Measurements from ENCODE around the gene PPP1R1B. TPM values are rescaled to one million over a fixed set of nuclear protein-coding genes. Genes with fewer than 3 reads are reported as not detected.

The PPP1R1B gene
- polyA plus RNA-seq, 3 donors, result 8.7 to 183 (median 40.4) TPM

- WGBS, 3 donors, result 4 to 6% (median 5%) methylated on average over 40 to 71 of the region's 72 CpGs
- no peak overlapping the region for H3K27ac ChIP-seq (ENCODE audit: low read depth, low read length)
Measured at GRCh38 chr17:39627047-39627711, 427 bp downstream of the PPP1R1B start.

DNA sequence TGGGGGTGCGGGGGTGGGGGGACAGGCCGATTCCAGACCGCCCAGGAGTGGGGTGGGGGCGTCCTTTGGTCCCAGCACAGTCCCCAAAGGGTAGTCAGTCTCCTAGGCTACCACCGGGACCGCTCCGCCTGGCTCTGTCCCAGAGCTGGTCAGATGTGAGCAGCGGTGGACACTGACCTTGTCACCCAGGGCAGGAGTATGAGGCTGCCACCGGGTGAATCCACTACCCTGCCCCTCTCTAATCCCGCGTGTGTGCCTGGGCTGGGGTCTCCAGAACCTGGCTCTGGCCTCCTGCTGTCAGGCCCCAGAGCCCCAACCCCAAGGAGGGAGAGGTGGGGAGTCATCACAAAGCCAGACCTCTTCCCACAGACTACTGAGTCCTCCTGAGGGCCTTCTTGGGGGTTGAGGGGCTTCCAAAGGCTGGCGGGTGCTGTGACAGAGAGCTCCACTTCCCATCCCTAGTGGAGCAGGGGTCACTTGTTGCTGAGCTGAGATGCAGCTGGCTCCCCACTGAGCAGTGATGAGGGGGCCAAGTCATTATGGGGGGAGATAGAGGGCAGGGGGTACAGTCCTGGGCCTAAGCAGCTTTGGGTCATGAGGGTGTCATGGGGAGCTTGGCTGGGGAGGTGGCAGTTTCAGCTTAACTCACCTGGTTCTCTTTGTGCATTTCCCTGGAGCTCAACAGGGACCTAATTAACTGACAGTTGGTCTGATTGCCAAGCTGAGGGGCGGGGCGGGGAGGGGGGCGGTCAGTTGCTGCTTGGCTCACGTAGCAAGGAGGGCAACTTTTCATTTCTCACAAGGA is 1.2 kb downstream of the PPP1R1B start:
- WGBS, 3 donors, result 41 to 58% (median 54%) methylated on average over 16 of the region's 16 CpGs
- H3K27ac ChIP-seq (ENCODE audit: low read depth, low read length), result no peak overlapping the region

- 50 to 67% (median 67%) methylated on average over 10 of the region's 10 CpGs for WGBS, 3 donors
- no peak overlapping the region for H3K27ac ChIP-seq (ENCODE audit: low read depth, low read length)
Measured at GRCh38 chr17:39628655-39629493, 2.1 kb downstream of the PPP1R1B start.

DNA sequence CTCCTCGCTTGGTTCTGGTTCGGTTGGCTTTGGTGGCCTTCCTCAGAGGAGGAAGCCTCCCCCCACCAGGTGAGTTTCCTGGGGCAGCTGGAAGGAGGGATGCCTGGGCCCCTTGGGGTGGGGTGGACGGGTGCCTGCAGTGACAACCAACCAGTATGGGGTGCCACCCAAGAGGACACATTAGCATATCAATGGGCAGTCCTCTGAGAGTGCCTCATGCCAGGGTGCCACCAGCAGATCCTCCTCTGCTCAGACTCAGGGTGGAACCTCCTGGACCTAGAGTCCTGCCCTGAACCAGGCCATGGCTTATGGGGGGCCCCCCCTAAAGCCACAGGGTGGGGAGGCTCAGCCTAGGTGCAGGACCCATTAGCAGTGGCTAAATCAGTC is 2.7 kb downstream of the PPP1R1B start:
- 46 to 59% (median 55%) methylated on average over 3 of the region's 3 CpGs for WGBS, 3 donors
- H3K27ac ChIP-seq (ENCODE audit: low read depth, low read length), result no peak overlapping the region

DNA sequence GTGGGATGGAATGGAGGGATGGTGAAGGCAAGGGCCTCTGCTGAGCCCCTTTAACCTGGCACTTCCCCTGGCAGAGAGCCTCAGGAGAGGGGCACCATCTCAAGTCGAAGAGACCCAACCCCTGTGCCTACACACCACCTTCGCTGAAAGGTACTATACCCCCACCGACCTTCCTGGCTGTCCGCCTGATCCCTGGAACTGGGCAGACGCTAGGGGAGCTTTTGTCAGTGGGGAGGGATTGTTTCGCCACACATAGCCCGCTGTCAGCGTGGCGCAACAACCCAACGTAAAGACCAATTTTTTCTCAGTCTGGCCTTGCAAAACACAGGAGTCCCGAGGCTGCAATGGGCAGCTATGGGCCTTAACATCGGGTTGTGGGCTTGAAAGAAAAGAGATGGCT is 3.1 kb downstream of the PPP1R1B start:
- H3K27ac ChIP-seq (ENCODE audit: low read depth, low read length), result no peak overlapping the region
- 49 to 70% (median 50%) methylated on average over 12 of the region's 12 CpGs for WGBS, 3 donors

GRCh38 chr17:39631403-39631802 is 4.7 kb downstream of the PPP1R1B start:
- H3K27ac ChIP-seq (ENCODE audit: low read depth, low read length), result no peak overlapping the region
- 28 to 40% (median 29%) methylated on average over 6 of the region's 6 CpGs for WGBS, 3 donors

- no peak overlapping the region for H3K27ac ChIP-seq (ENCODE audit: low read depth, low read length)
- WGBS, 3 donors, result 39 to 50% (median 50%) methylated on average over 12 to 13 of the region's 13 CpGs
Measured at GRCh38 chr17:39632153-39632941, 5.6 kb downstream of the PPP1R1B start.

GRCh38 chr17:39633570-39634183 is 6.9 kb downstream of the PPP1R1B start:
- H3K27ac ChIP-seq (ENCODE audit: low read depth, low read length), result no peak overlapping the region
- 66 to 76% (median 73%) methylated on average over 8 of the region's 8 CpGs for WGBS, 3 donors

DNA sequence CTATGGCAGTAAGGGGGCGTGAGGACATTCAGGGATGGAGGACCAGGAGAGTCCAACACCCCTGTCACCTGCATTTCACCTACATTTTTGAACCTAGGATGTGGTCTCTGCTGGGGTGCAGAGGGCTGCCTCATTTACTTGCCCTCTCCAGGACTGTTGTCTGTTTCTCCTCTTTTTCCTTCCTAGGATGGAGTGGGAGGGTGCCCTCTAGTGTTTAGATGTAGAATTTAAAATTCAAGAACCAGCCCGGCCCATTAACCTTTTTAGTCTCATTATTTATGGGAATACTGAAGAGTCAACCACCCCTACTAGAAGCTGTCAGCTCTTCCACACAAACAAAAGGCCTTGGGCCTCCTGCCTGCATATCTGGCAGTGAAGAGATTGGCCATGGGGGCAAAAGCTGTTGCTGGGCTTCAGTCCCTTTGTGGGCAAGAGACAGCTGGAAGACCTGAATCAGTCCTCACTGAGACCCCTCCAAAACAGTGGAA is 7.7 kb downstream of the PPP1R1B start:
- H3K27ac ChIP-seq (ENCODE audit: low read depth, low read length), result no peak overlapping the region
- WGBS, 3 donors, result 42 to 50% (median 49%) methylated on average over 2 of the region's 2 CpGs

DNA sequence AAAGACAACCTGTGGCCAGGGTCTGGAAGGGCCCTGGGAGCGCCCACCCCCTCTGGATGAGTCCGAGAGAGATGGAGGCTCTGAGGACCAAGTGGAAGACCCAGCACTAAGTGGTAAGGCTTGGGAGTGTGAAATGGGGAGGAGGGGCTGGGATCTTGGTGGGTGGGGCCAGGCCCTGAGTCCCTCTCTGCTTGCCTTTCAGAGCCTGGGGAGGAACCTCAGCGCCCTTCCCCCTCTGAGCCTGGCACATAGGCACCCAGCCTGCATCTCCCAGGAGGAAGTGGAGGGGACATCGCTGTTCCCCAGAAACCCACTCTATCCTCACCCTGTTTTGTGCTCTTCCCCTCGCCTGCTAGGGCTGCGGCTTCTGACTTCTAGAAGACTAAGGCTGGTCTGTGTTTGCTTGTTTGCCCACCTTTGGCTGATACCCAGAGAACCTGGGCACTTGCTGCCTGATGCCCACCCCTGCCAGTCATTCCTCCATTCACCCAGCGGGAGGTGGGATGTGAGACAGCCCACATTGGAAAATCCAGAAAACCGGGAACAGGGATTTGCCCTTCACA is 8.9 kb downstream of the PPP1R1B start:
- no peak overlapping the region for H3K27ac ChIP-seq (ENCODE audit: low read depth, low read length)
- 81 to 90% (median 87%) methylated on average over 7 to 8 of the region's 8 CpGs for WGBS, 3 donors

DNA sequence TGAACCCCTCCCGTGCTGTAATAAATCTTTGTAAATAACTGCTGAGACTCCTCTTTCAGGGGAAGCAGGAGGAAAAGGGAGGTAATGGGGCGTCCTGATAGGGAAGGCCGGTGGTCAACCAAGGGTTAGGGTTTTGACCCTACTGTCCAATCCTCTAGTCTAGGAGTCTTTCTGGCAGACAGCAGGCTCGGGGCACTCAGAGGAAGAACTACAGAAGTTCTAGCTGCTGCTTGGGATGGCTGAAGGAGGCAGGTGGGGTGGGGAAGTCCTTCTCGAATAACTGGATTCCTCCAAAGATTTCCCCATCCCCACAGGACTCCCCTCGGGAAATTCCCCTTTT is 9.8 kb downstream of the PPP1R1B start:
- no peak overlapping the region for H3K27ac ChIP-seq (ENCODE audit: low read depth, low read length)
- WGBS, 3 donors, result 17 to 27% (median 23%) methylated on average over 6 of the region's 6 CpGs

DNA sequence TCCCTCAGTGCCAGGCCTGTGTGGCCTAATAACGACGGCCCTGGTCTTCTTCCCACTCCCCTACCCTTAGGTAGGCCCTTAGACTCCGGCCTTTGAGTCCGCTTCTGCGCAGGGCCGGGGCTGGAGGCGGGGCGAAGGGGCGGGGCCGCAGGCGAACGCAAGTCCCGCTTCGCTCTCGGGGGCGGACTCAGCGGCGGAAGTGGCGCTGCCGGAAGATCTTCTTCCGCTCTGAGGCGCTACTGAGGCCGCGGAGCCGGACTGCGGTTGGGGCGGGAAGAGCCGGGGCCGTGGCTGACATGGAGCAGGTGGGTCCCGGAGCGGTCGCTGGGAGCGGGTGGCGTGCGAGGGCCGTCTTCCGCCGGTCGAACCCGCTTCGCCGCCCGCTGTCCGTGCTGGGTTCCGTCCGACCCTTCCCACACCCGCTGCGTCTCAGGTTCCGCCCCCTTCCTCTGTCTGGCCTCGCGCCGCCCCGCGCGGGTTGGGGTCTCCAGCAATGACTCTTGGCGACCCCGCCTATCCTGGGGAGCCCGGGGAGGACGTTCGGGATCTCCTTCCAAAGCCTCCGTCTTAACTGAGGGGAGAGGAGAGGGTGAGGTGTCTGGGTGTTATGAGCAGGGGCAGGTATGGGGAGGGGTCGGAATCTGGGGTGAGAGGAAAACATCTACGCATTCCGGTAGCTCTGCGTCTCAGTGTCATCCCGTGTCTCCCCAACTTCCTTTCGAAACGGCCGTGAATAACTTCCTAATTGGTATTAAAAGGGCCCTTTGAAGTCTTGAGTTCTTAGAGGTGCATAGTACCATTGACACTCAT is 10.4 kb downstream of the PPP1R1B start, which contains the start of gene STARD3:
TSS of gene STARD3 (plus strand) at position 218 of the 810 bp plus-strand sequence. CDS start 16,388 bp downstream, outside the sequence.
- no peak within 1 kb of the TSS for H3K27ac ChIP-seq (ENCODE audit: low read depth, low read length)
- WGBS, 3 donors, result 0% methylated on average over 65 to 69 of the region's 69 CpGs

DNA sequence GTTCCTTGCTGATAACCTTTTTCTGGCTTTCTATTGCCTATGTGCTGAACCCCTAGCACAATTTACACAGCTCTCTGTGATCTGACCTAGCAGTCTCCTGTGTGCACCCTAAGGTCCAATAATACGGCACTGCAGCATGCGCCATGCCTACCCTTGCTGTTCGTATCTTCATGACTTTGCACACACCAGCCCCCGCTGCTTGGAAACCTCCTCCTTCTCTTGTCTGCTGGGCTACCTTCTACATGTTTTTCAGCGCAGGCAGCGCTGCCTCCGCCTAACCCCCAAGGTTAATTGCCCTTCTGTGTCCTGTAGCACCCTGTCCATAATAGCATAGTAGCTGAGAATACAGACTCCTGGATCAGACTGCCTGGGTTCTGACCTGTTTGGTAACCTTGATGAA is 11.6 kb downstream of the PPP1R1B start:
- no peak overlapping the region for H3K27ac ChIP-seq (ENCODE audit: low read depth, low read length)
- WGBS, 3 donors, result 81 to 94% (median 82%) methylated on average over 7 of the region's 7 CpGs

DNA sequence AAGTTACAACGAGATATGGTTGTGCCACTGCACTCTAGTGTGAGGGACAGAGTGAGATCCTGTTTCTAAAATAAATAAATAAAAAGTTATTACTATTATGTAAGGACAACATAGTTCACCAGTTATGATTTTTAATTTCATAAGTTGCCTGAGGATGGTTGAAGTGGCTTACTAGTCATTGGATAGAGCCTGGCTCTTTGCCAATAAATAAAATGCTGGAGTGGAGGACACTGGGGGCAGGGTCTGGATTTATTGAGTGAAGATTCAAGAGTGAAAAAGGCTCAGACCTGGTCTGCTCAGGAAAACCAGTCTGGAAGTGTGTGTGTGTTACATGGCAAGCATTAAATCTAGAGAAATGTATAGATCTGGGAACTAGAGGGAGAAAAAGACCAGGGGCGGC is 12.3 kb downstream of the PPP1R1B start:
- no peak overlapping the region for H3K27ac ChIP-seq (ENCODE audit: low read depth, low read length)
- WGBS, 3 donors, result 74 to 88% (median 88%) methylated on average over 2 of the region's 2 CpGs

GRCh38 chr17:39639566-39640458 is 13.1 kb downstream of the PPP1R1B start:
- H3K27ac ChIP-seq (ENCODE audit: low read depth, low read length), result no peak overlapping the region
- 81 to 85% (median 84%) methylated on average over 11 of the region's 11 CpGs for WGBS, 3 donors

DNA sequence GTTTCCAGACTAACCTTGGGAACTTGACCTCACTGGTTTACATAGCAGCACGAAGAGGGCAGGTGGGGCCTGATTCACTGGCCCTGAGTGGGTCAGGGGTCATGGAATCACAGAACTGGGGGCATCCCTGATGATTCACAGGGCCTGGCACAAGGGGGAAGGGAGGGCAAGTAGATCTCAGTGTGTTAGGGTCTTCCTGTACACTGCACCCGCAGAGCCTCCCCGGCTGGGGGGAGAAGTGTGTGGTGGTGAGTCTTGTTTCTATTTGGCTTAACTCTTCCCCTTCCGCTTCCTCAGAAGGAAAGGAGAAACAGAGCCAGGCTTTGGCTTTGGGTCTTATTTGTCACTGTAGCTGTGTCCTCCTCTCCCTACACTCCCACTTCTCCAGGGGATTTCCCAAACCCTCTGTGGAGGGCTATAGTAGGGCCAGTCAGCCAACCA is 13.9 kb downstream of the PPP1R1B start:
- WGBS, 3 donors, result 36 to 49% (median 38%) methylated on average over 4 of the region's 4 CpGs
- H3K27ac ChIP-seq (ENCODE audit: low read depth, low read length), result no peak overlapping the region
